ENCODE measurements around the gene CFAP70.

CFAP70 gene

GRCh38 chr10:73251683-73252444 lies 106.8 kb downstream of the CFAP70 start:
- DNase-seq, result no peak

DNA sequence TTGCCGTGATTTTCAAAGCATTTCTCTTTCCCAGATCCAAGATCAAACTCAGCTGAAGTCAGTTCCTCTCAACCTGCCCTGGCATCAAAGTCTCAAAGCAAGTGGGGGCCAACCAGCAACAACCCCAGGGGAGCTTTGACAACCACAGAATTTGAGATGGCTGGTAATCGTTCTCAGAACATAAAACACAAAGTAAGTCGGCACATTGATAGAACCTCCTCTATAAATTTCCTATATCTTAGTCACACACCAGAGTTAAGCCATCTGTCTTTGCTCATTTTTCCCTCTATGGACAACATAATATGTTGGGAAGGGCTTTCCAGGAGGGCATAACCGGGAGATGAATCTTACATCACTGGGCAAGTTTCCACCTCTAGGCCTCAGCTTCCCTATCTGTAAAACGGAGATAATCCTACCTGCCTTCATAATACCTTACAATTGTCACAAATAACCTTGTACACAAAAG lies 110.4 kb downstream of the CFAP70 start:
- DNase-seq, result no peak

DNA sequence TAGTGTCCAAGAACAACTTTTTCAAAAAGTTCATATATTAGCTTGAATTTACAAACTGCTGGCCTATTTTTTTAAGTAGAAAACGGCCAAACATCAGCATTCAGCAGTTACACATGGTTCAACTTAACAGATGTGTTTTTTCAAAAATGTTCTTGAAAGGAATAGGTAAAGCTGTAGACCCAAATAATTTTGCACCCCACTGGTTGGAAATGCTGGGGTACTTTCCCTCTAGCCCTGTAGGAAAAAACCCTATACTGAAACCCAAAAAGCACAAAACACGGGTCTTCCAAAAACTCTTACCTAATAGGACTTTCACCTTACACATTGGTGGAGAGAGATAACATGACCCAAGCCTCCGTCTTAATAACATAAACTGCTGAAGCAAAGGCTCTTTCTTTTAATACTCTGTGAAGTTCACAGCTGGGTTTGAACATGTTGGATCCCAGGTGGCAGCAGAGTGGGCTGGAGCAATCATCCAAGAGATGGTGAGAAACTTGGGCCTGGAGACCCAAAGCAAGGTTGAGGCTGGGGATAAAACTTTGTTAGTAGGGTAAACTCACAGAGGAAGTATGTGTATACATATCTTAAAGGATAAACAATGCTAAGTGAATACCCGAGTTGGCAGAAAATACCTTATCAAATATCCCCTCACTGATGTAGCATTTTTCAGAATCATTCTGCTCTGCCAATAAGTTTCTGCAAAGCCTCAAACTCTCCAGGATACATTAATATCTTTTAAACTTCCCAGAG lies 111.0 kb downstream of the CFAP70 start:
- no peak for DNase-seq

- peak; percentile 70 to 72 for DNase-seq
Observed at GRCh38 chr10:73246646-73247508, 111.8 kb downstream of the CFAP70 start, which contains the start of gene DNAJC9. TSS of gene DNAJC9 (minus strand) at chr10:73247255. CDS start at chr10:73247189, 66 bp downstream.

DNA sequence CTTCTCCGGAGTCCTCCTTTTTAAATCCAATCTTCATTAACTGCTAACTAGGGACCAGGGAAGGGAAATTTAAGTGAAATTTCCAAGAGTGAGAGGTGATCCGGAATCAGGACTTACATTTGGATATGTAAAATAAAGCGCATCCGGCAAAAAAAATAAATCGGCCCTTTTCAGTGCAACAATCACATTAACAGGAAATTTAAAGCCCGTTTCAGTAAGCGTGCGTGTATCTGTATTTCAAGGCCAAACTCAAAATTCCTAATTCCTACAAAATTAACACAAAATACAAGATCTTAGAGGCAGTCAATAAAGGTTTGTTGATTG lies 112.4 kb downstream of the CFAP70 start:
- DNase-seq, result no peak

DNA sequence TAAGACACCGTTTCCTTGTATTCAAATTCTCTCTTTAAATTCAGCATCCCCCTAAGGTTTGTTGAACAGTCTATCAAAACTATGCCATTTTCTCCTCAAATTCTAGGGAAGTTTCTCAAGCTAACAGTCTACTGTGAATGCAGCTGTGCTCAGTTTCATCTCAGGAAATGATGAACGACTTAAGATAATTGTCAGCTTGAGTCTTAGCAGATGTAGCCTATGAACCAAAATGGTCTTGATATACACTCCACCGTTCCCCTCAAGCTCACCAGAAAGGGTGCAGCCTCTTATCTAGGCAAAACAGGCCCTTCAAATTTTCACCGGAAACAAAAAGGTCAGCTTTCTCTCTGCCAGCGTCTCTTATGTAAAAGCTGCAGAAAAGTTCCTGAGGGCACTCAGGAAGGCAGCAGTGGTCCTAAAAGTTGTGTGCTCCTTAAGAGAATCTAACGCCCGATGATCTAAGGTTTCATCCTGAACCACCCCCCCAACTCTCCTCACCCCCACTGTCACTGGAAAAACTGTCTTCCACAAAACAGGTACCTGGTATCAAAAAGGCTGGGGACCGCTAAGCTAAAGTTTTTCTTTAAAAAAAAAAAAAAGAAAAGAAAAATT lies 113.7 kb downstream of the CFAP70 start:
- no peak for DNase-seq

DNA sequence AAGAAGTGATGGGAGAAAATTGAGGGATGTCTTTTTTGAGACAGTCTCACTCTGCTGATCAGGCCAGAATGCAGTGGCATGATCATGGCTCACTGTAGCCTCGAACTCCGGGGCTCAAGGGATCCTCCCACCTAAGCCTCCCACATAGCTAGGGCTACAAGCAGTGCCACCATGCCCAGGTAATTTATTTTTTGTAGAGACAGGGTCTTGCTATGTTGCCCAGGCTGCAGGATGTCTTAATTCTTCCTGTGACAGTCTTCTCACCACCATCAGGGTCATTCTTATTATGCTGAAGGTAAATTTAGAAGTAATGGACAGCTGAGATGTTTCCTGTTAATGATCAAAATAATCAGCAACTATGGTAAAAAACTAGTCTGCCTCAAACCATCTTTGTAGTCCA lies 118.8 kb downstream of the CFAP70 start:
- DNase-seq, result no peak

DNA sequence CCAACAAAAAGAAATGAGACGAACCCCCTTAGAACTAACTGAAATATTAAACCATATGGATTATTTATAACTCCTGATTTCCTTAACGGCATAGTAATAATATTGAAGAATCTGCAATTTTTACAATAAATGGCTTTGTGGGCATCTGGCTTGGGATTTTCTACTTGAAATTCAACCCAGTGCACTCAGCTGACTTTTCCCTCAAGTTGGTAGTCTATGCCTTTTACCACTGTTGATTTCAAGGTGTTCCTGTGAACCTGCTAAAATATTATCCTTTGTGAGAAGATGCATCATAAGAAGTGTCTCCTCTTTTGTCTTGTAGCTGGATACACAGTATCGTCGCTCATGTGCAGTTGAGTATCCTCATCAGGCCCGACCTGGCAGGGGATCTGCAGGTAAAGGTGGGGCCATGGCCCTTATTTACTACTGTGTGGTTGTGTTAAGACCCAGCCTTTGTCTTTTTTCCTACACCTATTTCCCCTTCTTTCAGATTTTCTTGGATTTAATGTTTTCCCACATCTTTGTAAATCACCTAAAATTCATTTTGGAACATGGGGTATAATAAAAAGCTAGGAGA lies 119.6 kb downstream of the CFAP70 start:
- no peak for DNase-seq

DNA sequence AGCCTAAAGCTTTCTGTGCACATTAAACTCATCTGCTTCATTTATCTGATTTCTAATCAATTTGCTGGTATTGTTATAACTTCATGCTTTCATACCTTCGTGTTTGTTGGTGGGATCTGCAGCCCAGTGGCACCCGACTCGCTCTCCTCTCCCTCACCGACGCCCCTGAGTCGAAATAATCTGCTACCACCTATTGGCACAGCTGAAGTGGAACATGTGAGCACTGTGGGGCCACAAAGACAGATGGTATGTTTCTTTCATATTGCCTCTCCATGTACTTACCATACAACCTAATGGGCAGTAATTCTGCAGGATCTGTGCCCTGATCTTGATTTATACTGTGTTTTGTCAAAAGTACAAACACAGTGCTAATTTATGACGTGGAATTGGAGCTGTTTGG lies 124.0 kb downstream of the CFAP70 start:
- DNase-seq, result no peak

DNA sequence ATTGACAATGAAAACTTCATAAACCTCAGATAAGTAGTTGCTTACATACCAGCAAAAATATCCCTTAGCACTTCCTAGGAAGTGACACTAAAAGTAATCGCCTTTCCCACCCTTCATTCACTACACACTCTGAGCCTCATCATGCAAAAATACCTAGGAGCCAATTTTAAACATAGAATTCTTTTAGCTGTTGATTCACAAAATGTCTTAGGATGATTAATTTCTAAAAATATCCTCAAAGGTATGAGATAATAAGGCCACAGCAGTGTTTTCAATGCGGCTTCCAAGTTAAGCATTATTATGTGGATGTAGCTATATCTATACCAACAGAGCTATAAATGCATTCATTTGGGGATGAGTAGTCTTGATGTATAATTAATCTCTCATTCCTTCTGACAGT lies 124.8 kb downstream of the CFAP70 start:
- DNase-seq, result no peak

DNA sequence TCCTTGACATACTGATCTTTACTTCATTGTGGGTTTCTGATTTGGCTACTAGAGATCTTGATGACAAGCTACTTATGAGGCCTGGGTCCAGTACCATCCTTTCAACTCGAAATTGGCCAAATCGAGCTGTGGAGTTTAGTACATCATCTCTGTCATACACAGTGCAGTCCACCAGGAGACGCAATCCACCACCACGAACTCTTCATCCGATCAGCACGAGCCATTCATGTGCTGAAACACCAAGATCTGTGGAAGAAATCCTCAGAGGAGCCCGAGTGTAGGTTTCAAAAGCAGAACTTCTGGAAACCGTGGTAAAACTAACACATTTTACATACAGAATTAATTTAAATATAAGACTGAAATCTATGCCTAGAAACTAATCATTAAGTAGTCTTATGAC lies 125.8 kb downstream of the CFAP70 start:
- DNase-seq, result no peak

- no peak for DNase-seq
Observed at GRCh38 chr10:73229567-73229966, 129.1 kb downstream of the CFAP70 start.

DNA sequence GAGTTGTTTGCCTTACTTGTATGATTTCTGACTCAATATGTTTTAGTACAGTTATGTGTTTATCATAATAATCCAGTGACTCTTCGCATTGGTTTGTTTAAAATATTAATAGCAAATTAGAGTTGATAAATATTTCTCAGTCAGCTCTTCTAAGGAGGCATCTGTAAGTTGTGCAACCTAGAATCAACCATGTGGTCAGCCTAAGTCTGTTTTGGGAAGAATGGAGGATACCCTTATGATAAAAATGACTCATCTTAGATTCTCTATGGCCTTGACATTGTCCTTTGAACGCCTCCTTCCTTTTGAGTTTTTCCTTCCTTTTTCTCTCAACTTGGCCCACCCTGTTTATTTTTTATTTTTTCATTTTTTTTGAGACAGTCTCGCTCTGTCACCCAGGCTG lies 130.4 kb downstream of the CFAP70 start:
- DNase-seq, result no peak

DNA sequence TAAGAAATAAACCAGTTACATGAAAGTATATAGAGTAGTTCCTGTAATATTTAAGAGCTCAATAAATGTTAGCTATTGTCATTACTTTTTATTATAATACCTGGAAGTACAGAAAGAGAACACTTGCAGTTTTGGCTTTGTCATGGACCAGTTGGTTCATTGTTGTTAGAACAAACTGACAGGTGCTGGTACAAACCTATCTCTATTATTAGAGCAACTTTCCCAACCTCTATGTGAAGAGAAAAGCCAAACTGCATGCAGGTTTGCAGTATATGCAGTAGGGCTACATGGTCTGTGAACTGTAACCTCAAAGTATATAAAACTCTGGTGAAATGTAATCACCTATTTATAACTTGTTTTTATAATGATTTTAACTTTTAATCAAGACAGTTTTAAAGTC lies 132.0 kb downstream of the CFAP70 start:
- no peak for DNase-seq

- no peak for DNase-seq
Observed at GRCh38 chr10:73225518-73225917, 133.1 kb downstream of the CFAP70 start.

- DNase-seq, result no peak
Observed at GRCh38 chr10:73220989-73221388, 137.7 kb downstream of the CFAP70 start.

DNA sequence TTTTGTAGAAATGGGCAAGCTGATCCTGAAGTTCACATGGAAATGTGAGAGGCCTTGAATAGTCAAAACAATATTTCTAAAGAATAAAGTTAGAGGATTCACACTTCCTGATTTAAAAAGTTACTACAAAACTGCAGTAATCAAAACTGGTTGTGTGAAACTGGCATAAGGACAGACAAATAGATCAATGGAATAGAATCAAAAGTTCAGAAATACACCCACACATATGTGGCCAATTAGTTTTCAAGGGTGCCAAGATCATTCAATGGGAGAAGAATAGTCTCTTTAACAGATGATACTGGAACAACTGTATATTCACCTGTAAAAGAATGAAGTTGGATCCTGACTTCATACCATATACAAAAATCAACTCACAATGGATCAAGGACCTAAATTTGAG lies 139.3 kb downstream of the CFAP70 start:
- no peak for DNase-seq

GRCh38 chr10:73218431-73219191 lies 140.1 kb downstream of the CFAP70 start:
- no peak for DNase-seq

GRCh38 chr10:73217628-73218027 lies 141.0 kb downstream of the CFAP70 start:
- no peak for DNase-seq

DNA sequence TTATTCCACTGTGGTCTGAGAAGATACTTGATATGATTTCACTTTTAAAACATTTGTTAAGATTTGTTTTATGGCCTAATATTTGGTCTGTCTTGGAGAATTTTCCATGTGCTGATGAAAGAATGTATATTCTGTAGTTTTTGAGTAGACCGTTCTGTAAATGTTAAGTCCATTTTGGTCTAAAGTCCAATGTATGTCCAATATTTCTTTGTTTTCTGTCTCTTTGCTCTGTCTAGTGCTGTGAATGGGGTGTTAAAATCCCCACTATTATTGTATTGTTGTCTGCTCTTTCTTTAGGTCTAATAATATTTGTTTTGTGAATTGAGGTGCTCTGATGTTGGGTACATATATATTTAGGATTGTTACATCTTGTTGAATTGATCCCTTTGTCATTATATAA lies 142.9 kb downstream of the CFAP70 start:
- no peak for DNase-seq

DNA sequence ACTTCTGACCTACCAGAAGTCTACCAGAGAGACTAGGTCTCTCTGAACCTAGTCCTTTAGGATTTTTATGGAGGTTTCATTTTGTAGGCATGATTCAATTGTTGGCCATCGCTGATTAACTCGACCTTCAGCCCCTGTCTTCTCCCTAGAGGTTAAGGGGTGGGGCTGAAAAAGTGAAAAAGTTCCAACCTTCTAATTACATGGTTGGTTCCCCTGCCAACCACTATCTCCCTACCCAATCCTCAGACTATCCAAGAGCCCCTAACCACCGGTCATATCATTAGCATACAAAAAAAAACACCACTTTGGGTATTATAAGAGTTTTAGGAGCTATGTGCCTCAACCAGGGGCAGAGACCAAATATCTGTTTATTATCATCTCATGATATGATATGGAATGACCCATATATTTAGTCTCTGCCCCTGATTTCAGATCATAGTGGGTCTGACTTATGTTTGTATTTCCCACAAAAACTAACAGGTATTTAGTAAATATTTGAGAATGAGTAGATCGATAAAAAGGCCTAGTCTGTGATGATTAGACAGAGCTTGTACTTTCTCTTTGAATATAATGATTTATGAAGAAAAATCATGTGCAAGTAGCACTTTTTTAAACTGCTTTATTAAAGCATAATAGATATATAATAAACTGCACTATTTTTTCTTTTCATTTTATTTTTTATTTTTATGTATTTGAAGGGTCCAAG lies 147.4 kb downstream of the CFAP70 start:
- DNase-seq, result no peak
